ENCODE measurements around the gene IRS1.

Gene IRS1

DNA sequence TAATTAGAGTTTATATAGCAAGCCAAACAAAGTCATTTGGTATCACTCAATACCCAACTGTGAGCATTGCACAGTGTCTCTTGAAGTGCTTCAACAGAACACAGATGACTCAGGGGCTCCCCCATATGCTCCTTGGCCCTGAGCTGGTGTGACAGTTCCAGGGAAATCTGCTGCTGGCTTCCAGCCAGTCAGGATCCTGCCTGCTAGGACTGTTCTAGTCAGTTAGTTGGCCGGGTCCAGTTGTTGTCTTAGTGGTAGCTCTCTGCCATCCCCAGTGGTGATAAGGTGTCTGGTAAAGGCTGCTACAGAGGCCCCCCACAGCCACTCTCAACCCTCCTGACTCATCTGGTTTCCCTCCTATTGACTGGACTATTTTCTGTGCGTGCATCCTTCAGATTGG, 100.3 kb downstream of the IRS1 start:
- H3K9me3 Mint-ChIP-seq: no peaks in the 10 kb centered on the region
- no peak for DNase-seq
- no peaks in the 10 kb centered on the region for H3K4me1 Mint-ChIP-seq
- no peak for ATAC-seq (replicated peaks)
- no peak overlapping the region for H3K27ac Mint-ChIP-seq
- H3K36me3 Mint-ChIP-seq: no peaks in the 10 kb centered on the region
- H3K4me3 Mint-ChIP-seq: no peak overlapping the region
- H3K27me3 Mint-ChIP-seq: peaks cover 0 to 18% of the 10 kb centered on the region in 2 donors

DNA sequence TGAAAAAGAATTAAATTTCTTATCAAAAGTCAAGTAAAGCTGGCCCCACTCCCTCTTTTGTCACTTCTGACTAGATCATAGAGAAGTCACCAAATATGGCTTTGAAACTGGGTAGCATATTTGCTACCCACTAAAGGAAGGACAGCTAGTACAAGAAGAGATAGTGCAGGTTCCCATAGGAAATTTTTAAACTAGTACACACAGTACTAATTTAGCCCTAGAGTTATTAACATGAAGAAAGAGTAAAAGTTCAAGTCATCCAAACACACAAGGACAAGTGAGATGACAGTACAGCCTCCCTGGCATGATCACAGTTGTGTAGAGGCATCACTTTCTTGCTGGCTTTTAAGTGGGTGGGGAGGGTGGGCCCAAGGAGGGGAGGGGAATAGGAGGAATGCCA, 100.9 kb downstream of the IRS1 start:
- Mint-ChIP-seq H3K4me3 (no peak overlapping the region), H3K27me3 (peaks cover 0 to 18% of the 10 kb centered on the region in 2 donors), H3K27ac (no peak overlapping the region), H3K36me3 (no peaks in the 10 kb centered on the region), H3K9me3 (no peaks in the 10 kb centered on the region), H3K4me1 (peaks cover 0 to 2% of the 10 kb centered on the region in 2 donors)
- no peak for ATAC-seq (replicated peaks)
- no peak for DNase-seq

DNA sequence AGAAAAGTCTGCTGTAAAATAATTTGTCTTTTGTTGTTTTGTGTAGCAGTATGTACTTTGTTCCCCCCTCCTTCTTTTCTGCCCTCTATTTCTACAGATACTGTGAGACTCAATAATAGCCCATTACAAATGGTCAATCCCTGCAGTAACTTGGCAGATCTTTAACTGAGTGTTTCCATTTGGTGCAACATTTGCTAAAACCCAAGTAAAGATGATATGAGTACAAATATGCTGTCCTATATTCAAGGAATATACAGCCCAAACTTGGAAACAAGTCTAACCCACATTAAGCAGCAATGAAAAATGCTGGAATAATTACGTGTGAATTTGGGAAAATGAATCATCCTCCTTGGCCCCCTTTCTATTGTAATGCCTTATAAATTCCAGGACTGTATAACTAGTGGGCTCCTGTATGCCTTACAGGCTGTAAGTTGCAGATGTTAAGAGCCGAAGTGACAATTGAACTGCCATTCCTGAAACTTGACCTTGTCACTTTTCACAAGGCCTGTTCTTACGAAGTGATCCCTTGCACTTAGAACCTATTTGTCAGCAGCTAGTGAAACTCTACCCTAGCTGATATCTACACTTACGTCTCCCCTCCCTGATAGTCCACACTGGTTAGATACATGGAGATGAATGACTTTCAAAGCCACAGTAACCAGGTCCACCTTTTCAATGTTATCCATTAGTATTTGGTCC, 104.9 kb downstream of the IRS1 start:
- Mint-ChIP-seq H3K4me1 (peaks cover 7 to 10% of the 10 kb centered on the region in 2 donors), H3K27ac (no peak overlapping the region), H3K27me3 (peaks cover 5 to 9% of the 10 kb centered on the region in 2 donors), H3K36me3 (no peaks in the 10 kb centered on the region), H3K4me3 (no peak overlapping the region), H3K9me3 (no peaks in the 10 kb centered on the region)
- ATAC-seq (replicated peaks) (no peak), DNase-seq (no peak)

DNA sequence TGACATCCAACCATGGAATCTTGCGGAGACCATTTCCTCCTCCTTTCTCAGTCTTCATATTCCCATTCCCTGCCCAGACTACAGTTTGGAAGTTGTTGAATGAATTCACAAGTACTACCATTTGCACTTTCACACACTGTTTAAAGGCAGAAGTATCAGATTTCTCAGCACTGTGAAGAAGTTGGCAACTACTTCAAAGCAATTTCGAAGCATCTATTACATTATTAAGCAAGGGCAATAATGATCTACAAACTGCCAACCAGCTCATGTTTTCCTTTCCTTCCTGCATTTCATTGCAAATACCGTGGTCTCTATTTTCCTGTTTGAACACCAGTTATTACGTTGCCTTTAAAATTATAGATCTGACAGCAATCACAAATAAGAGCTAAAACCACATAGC, 105.5 kb downstream of the IRS1 start:
- no peak for ATAC-seq (replicated peaks)
- no peak overlapping the region for H3K27ac Mint-ChIP-seq
- peaks cover 7 to 10% of the 10 kb centered on the region in 2 donors for H3K4me1 Mint-ChIP-seq
- no peaks in the 10 kb centered on the region for H3K9me3 Mint-ChIP-seq
- DNase-seq: no peak
- no peak overlapping the region for H3K4me3 Mint-ChIP-seq
- H3K36me3 Mint-ChIP-seq: no peaks in the 10 kb centered on the region
- H3K27me3 Mint-ChIP-seq: peaks cover 0 to 9% of the 10 kb centered on the region in 2 donors

DNA sequence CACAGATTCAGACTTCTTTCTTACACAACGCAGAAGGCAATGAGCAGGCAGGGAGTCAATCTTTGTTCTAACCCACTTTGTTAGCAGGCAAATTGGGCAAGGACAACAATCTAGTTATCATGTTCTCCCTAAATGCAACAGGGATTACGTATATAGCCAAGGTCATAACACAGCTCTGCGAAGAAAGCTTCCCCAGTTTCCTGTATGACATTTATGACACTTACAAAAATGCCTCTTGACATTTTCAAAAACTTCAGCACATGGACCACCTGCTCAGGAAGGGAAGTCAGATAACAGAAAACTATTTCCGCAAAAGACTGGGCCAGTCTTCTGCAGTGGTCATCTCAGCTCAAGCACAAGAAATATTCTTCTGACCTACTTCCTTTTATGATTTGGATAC, 106.1 kb downstream of the IRS1 start:
- Mint-ChIP-seq H3K4me1 (peaks cover 7 to 10% of the 10 kb centered on the region in 2 donors), H3K9me3 (no peaks in the 10 kb centered on the region), H3K27me3 (peaks cover 0 to 9% of the 10 kb centered on the region in 2 donors), H3K27ac (no peak overlapping the region), H3K4me3 (no peak overlapping the region), H3K36me3 (no peaks in the 10 kb centered on the region)
- peak; percentile 12 to 41 for ATAC-seq (replicated peaks)
- no peak for DNase-seq

DNA sequence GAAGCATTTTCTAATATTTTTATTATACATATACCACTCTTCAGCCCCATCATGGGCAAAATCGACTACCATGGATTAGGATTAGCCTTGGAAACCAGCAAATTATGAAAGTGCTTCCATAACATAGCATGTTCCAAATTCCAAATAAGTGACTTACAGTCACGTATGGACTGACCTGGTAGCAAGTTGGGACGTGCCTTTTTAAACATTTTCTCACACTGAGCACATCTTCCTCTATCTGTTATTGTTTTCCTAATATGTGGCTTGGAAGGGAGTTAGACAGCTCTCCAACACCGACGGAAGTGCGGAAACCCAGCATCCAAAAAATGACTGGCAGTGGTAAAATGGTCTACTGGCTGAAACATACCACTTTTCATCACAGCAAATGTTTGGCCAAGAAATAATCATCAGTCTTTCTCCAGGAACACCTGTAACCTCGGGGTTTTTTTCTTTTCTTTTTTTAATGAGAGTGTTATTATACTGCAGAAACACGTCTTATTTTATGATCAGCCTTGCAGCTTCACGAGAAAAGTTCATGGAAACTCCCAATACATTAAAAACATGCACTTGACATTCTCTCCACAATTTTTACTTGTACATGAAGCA, 107.0 kb downstream of the IRS1 start:
- DNase-seq (no peak), ATAC-seq (replicated peaks) (no peak)
- H3K9me3 Mint-ChIP-seq: no peaks in the 10 kb centered on the region
- peaks cover 0 to 9% of the 10 kb centered on the region in 2 donors for H3K27me3 Mint-ChIP-seq
- no peak overlapping the region for H3K27ac Mint-ChIP-seq
- no peak overlapping the region for H3K4me3 Mint-ChIP-seq
- H3K4me1 Mint-ChIP-seq: peaks cover 7 to 10% of the 10 kb centered on the region in 2 donors
- H3K36me3 Mint-ChIP-seq: no peaks in the 10 kb centered on the region

DNA sequence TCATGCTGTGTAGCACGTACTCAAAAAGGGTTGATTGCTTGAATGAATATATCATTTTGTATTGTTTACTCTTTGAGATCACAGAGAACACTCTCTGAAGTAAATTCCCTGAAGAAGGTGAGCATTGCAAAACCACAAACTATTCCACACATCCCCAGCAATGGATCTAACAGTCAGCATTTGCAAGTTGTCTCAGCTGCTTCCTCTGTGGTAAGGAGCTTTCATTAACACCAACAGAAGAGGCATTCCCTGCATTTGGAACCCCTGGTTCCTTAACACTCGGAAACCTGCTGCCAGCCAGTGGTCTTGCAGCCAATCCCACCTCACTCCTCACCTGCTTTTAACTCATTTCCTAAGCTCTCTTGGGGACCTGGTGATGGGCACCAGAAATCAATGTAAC, 108.4 kb downstream of the IRS1 start:
- H3K27me3 Mint-ChIP-seq: peaks cover 0 to 9% of the 10 kb centered on the region in 2 donors
- DNase-seq (no peak), ATAC-seq (replicated peaks) (no peak)
- H3K36me3 Mint-ChIP-seq: no peaks in the 10 kb centered on the region
- H3K27ac Mint-ChIP-seq: no peak overlapping the region
- H3K9me3 Mint-ChIP-seq: no peaks in the 10 kb centered on the region
- H3K4me3 Mint-ChIP-seq: no peak overlapping the region
- H3K4me1 Mint-ChIP-seq: peaks cover 7 to 10% of the 10 kb centered on the region in 2 donors

DNA sequence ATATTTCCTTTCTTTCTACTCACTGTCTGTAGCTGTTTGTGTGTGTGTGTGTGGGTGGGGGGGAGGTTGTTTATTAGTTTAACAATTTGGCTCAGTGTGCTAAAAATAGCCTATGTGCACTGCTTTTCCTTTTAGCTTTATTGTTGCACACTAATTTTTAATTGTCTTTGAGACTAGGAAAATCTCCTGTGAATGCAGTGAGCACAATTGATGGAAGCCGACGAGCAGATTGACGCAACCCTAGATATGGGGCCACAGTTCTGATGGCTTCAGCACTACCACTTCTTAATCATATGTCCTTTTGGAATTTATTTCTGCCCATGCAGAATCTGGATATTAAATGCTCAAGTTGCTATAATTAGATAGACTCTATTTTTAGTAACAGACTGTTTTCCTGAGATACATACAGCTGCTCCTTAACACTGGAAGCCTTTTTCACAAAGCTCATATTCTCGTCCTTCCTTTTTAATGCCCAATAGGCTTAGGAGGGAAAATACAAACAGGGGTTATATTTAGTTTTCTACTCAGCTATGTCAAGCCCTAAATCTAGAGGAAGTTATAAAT, 109.1 kb downstream of the IRS1 start:
- peaks cover 7 to 10% of the 10 kb centered on the region in 2 donors for H3K4me1 Mint-ChIP-seq
- H3K36me3 Mint-ChIP-seq: no peaks in the 10 kb centered on the region
- H3K27me3 Mint-ChIP-seq: peaks cover under 1 to 9% of the 10 kb centered on the region in 2 donors
- H3K9me3 Mint-ChIP-seq: no peaks in the 10 kb centered on the region
- DNase-seq (no peak), ATAC-seq (replicated peaks) (no peak)
- H3K4me3 Mint-ChIP-seq: no peak overlapping the region
- H3K27ac Mint-ChIP-seq: no peak overlapping the region

DNA sequence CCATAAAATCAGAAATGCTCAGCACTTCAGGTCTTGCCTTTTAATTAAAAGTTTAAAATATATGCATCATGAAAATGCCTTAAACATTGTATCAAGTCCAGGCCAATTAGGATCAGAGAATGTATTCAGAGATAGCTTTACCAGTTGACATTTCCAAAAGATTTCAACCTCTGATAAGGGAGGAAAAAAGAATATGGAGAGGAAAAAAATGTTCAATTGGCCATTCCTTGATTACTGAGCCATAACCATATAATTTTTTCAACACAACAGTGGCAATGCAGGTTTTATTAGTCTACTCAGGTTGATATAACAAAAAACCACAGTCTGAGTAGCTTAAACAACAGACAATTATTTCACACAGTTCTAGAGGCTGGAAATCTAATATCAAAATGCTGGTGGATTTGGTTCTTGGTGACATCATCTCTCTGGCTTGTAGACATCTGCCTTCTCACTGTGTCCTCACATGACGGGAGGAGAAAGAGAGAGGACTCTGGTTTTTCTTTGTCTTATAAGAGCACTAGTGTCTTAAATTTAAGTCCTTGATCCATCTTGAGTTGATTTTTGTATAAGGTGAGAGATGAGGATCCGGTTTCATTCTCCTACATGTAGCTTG, 111.9 kb downstream of the IRS1 start:
- DNase-seq (no peak), ATAC-seq (replicated peaks) (no peak)
- Mint-ChIP-seq H3K27me3 (peaks cover 6 to 13% of the 10 kb centered on the region in 2 donors), H3K4me3 (no peak overlapping the region), H3K36me3 (no peaks in the 10 kb centered on the region), H3K4me1 (peaks cover 2 to 7% of the 10 kb centered on the region in 2 donors), H3K9me3 (no peaks in the 10 kb centered on the region), H3K27ac (no peak overlapping the region)

DNA sequence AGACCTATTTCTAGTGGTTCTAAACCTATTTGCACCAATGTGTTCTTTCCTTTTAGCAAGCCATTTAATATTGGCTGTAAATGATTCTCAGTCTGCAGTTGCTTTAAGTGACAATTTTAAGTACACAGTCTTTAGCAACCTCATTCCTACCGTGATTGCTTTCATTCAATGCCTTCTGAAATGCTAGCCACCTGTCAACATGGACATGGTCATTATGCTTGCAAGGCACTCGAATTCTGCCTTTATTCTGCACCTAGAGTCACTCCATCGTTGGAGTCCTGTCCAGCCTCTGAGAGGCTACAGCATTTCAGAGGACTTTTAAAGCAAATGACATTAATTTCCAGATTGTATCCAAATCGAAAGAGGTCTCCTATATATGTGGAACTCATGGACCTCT, 115.1 kb downstream of the IRS1 start:
- ATAC-seq (replicated peaks) (no peak), DNase-seq (no peak)
- Mint-ChIP-seq H3K27ac (no peak overlapping the region), H3K36me3 (no peaks in the 10 kb centered on the region), H3K4me1 (no peaks in the 10 kb centered on the region), H3K4me3 (no peak overlapping the region), H3K9me3 (no peaks in the 10 kb centered on the region), H3K27me3 (peaks cover 4 to 6% of the 10 kb centered on the region in 2 donors)

DNA sequence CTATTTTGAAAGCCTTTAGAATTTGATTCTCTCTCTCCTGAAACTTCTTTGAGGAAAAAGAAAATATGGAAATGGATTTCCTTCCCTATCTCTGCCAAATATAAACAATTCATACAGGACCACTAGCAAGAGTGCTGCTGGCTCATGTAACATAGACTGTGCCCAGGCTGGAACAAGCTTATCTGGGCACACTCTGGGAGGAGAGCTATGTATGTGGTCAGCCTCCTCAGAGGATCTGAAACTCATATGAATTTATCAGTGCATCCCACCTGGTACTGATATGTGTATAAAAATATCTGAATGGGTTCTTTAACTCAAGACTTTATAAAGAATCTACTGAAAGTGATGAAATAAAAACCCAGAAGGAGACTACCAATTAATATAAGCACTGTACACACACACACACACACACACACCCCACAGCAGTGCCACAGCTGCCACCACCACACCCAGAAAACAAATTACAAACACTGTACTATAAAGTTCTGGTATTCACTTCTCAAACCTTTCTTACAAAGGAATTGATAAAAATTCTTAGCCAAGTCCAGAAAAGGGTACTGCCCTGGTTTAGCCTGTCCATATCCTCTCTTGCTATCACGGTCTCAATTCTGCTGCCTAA, 115.6 kb downstream of the IRS1 start:
- Mint-ChIP-seq H3K36me3 (no peaks in the 10 kb centered on the region), H3K4me1 (no peaks in the 10 kb centered on the region), H3K27ac (no peak overlapping the region), H3K27me3 (peaks cover 4 to 6% of the 10 kb centered on the region in 2 donors), H3K4me3 (no peak overlapping the region), H3K9me3 (no peaks in the 10 kb centered on the region)
- ATAC-seq (replicated peaks): peak; percentile 36 to 41
- no peak for DNase-seq

DNA sequence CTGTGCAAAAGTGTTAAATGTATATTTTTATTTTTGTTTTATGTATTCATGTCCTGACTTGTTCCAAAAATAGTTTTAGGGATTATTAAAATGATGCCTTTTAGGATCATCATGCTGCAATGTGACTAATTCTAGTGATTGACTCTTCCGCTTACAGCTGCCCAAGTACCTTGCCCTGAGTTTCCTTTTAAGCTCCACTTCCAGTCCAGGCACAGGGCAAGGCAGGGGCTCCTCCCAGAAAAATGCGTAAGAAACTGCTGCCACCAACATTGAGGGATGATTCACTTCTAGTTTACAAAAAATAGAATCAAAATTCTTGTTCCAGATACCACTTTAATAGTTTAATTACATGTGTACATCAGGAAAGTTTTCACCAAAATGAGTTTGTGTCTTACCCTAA, 116.4 kb downstream of the IRS1 start:
- ATAC-seq (replicated peaks) (no peak), DNase-seq (no peak)
- no peaks in the 10 kb centered on the region for H3K4me1 Mint-ChIP-seq
- H3K36me3 Mint-ChIP-seq: no peaks in the 10 kb centered on the region
- peaks cover 4 to 6% of the 10 kb centered on the region in 2 donors for H3K27me3 Mint-ChIP-seq
- H3K27ac Mint-ChIP-seq: no peak overlapping the region
- no peaks in the 10 kb centered on the region for H3K9me3 Mint-ChIP-seq
- H3K4me3 Mint-ChIP-seq: no peak overlapping the region

Measured in stimulated activated naive B cell treated with anti-CD40 and anti-IgM and Interleukin-4, amounts not matched to agents 10 μg/mL and 1 μg/mL and 100 μg/mL, for 72 hours (primary cell).